Neural progenitor cell (in vitro differentiated cells): ENCODE results near the gene CDV3. TPM values are rescaled to one million over a fixed set of nuclear protein-coding genes. Genes with fewer than 3 reads are reported as not detected.

ENCODE experiments used
- DNase-seq: peaks from one replicate; pipeline ENCODE4 v3.0.0-alpha.2; 2016; ENCODE audit warnings: low spot score
- H2AFZ ChIP-seq: fragments of 200-600 bp; sonication (generic); replicated peaks from 2 replicates; pipeline ENCODE4 v1.6.1; 2016; ENCODE audit warnings: antibody characterized with exemption
- H3F3A ChIP-seq: fragments of 200-600 bp; sonication (generic); 2 replicates; pipeline ENCODE4 v1.6.1; 2016; ENCODE audit warnings: antibody characterized with exemption, low read depth
- H3K27ac ChIP-seq: fragments of 200-600 bp; sonication (generic); 2 replicates; pipeline ENCODE4 v1.5.1; 2016; ENCODE audit warnings: mild to moderate bottlenecking
- H3K27me3 ChIP-seq: fragments of 200-600 bp; sonication (generic); 2 replicates; pipeline ENCODE4 v1.6.1; 2016; ENCODE audit warnings: mild to moderate bottlenecking, moderate library complexity
- H3K36me3 ChIP-seq: fragments of 200-600 bp; sonication (generic); 2 replicates; pipeline ENCODE4 v1.5.1; 2016
- H3K4me1 ChIP-seq: fragments of 200-600 bp; sonication (generic); 2 replicates; pipeline ENCODE4 v1.6.1; 2016; ENCODE audit warnings: mixed run types
- H3K4me2 ChIP-seq: fragments of 200-600 bp; sonication (generic); 2 replicates; pipeline ENCODE4 v1.6.1; 2016
- H3K4me3 ChIP-seq: fragments of 200-600 bp; sonication (generic); 2 replicates; pipeline ENCODE4 v1.5.1; 2016
- H3K79me2 ChIP-seq: fragments of 200-600 bp; sonication (generic); 2 replicates; pipeline ENCODE4 v1.6.1; 2016; ENCODE audit warnings: low read depth
- H3K9ac ChIP-seq: fragments of 200-600 bp; sonication (generic); 2 replicates; pipeline ENCODE4 v1.6.1; 2016
- H3K9me3 ChIP-seq: fragments of 200-600 bp; sonication (generic); 2 replicates; pipeline ENCODE4 v1.5.1; 2016; ENCODE audit warnings: low read depth
- H4K20me1 ChIP-seq: fragments of 200-600 bp; sonication (generic); 2 replicates; pipeline ENCODE4 v1.6.1; 2016; ENCODE audit warnings: low read depth
- H3K27ac Mint-ChIP-seq: 3 replicates; pipeline ENCODE4 v1.8.0; 2021; ENCODE audit warnings: mixed read lengths
- H3K27me3 Mint-ChIP-seq: 2 replicates; pipeline ENCODE4 v1.8.0; 2022; ENCODE audit warnings: low read depth, mild to moderate bottlenecking, inconsistent platforms, moderate library complexity, mixed read lengths; ENCODE audit not compliant: insufficient read depth
- H3K36me3 Mint-ChIP-seq: 3 replicates; pipeline ENCODE4 v1.8.0; 2021; ENCODE audit warnings: mixed read lengths
- H3K4me1 Mint-ChIP-seq: 3 replicates; pipeline ENCODE4 v1.8.0; 2021; ENCODE audit warnings: mixed read lengths
- H3K4me3 Mint-ChIP-seq: 3 replicates; pipeline ENCODE4 v1.8.0; 2021; ENCODE audit warnings: mild to moderate bottlenecking, moderate library complexity, mixed read lengths
- H3K9me3 Mint-ChIP-seq: 3 replicates; pipeline ENCODE4 v1.8.0; 2020; ENCODE audit warnings: mixed read lengths
- EZH2 ChIP-seq: fragments of 200-600 bp; sonication (generic); IDR thresholded peaks from 2 replicates; pipeline ENCODE4 v1.6.1; 2017; ENCODE audit warnings: antibody characterized with exemption, mild to moderate bottlenecking, moderate library complexity
- EZH2phosphoT487 ChIP-seq: fragments of 200-600 bp; sonication (generic); IDR thresholded peaks from 2 replicates; pipeline ENCODE4 v1.6.1; 2017; ENCODE audit warnings: antibody characterized with exemption
- total RNA-seq: library from RNA; depleted of rRNA; stranded (reverse); fragments of >200 nt; gene quantifications from 2 replicates; pipeline ENCODE4 v1.2.3, GENCODE V29; 2015; ENCODE audit warnings: low replicate concordance
- TF ChIP-seq, protein P1 (sequence below): fragments of 200-600 bp; sonication (generic); IDR thresholded peaks from 2 replicates; pipeline ENCODE4 v1.5.1; 2017; ENCODE audit warnings: antibody characterized with exemption, mild to moderate bottlenecking

Gene CDV3
- total RNA-seq, 1 donor from 2014 or later, result 272 TPM

DNA sequence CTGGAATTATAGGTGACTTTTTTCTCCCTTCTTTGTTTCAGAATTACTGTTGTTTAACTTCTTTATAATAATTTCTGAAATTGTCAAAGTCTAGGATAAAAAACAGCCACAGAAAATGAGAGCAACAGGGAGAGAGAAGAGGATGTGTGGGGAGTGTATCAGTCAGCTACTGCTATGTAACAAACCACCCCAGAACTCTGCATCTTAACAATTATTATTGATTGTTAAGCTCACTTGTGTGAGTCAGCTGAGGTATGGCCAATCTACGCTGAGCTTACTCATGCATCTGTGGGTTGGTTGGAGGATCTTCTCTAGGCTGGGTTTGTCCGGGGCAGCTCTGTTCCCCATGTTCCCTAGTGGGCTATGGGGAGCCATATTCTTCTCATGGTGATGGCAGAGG is 43.7 kb upstream of the CDV3 start:
- no peak overlapping the region for H3K27ac Mint-ChIP-seq
- H3K9me3 Mint-ChIP-seq, result peaks cover 6% of the 10 kb centered on the region
- no peak for TF ChIP-seq EZH2phosphoT487
- TF ChIP-seq, protein P1, sequence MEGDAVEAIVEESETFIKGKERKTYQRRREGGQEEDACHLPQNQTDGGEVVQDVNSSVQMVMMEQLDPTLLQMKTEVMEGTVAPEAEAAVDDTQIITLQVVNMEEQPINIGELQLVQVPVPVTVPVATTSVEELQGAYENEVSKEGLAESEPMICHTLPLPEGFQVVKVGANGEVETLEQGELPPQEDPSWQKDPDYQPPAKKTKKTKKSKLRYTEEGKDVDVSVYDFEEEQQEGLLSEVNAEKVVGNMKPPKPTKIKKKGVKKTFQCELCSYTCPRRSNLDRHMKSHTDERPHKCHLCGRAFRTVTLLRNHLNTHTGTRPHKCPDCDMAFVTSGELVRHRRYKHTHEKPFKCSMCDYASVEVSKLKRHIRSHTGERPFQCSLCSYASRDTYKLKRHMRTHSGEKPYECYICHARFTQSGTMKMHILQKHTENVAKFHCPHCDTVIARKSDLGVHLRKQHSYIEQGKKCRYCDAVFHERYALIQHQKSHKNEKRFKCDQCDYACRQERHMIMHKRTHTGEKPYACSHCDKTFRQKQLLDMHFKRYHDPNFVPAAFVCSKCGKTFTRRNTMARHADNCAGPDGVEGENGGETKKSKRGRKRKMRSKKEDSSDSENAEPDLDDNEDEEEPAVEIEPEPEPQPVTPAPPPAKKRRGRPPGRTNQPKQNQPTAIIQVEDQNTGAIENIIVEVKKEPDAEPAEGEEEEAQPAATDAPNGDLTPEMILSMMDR, result no peak
- TF ChIP-seq EZH2, result no peak
- no peaks in the 10 kb centered on the region for H3K9me3 ChIP-seq
- H3K36me3 Mint-ChIP-seq, result no peaks in the 10 kb centered on the region
- peaks cover 4% of the 10 kb centered on the region for H3K27me3 Mint-ChIP-seq
- H3F3A ChIP-seq, result no peaks in the 10 kb centered on the region
- H3K27ac ChIP-seq, result no peak overlapping the region
- H3K4me1 ChIP-seq, result no peaks in the 10 kb centered on the region
- H3K4me3 Mint-ChIP-seq, result no peak overlapping the region
- no peak overlapping the region for H3K4me3 ChIP-seq
- H3K9ac ChIP-seq, result no peak overlapping the region
- no peak for DNase-seq
- no peaks in the 10 kb centered on the region for H3K27me3 ChIP-seq
- H3K36me3 ChIP-seq, result no peaks in the 10 kb centered on the region
- no peaks in the 10 kb centered on the region for H4K20me1 ChIP-seq
- no peak overlapping the region for H2AFZ ChIP-seq
- peaks cover 8% of the 10 kb centered on the region for H3K4me1 Mint-ChIP-seq
- H3K79me2 ChIP-seq, result no peaks in the 10 kb centered on the region
- H3K4me2 ChIP-seq, result no peak overlapping the region

- Histone ChIP-seq H3K4me2 (no peak overlapping the region), H3K36me3 (no peaks in the 10 kb centered on the region), H4K20me1 (no peaks in the 10 kb centered on the region), H3K79me2 (no peaks in the 10 kb centered on the region), H3K4me1 (no peaks in the 10 kb centered on the region), H3K9ac (no peak overlapping the region), H3K27ac (no peak overlapping the region), H3K4me3 (no peak overlapping the region), H3K27me3 (no peaks in the 10 kb centered on the region), H2AFZ (no peak overlapping the region), H3F3A (no peaks in the 10 kb centered on the region), H3K9me3 (no peaks in the 10 kb centered on the region)
- DNase-seq, result no peak
- Mint-ChIP-seq H3K27me3 (peaks cover 4% of the 10 kb centered on the region), H3K4me3 (no peak overlapping the region), H3K36me3 (no peaks in the 10 kb centered on the region), H3K27ac (no peak overlapping the region), H3K4me1 (peaks cover 7% of the 10 kb centered on the region), H3K9me3 (peaks cover 6% of the 10 kb centered on the region)
- TF ChIP-seq, protein P1, result no peak
- TF ChIP-seq EZH2 (no peak), EZH2phosphoT487 (no peak)
These were observed 41.5 kb upstream of the CDV3 start for GRCh38 chr3:133531981-133532380.

- no peak overlapping the region for H2AFZ ChIP-seq
- H3K4me2 ChIP-seq, result no peak overlapping the region
- H3K4me1 ChIP-seq, result no peaks in the 10 kb centered on the region
- no peaks in the 10 kb centered on the region for H3K36me3 ChIP-seq
- no peaks in the 10 kb centered on the region for H3F3A ChIP-seq
- H3K4me3 Mint-ChIP-seq, result no peak overlapping the region
- no peaks in the 10 kb centered on the region for H3K9me3 ChIP-seq
- no peak overlapping the region for H3K27ac Mint-ChIP-seq
- no peak overlapping the region for H3K9ac ChIP-seq
- H3K9me3 Mint-ChIP-seq, result peaks cover 6% of the 10 kb centered on the region
- no peak for DNase-seq
- TF ChIP-seq, protein P1, result no peak
- no peaks in the 10 kb centered on the region for H3K79me2 ChIP-seq
- H3K27ac ChIP-seq, result no peak overlapping the region
- no peaks in the 10 kb centered on the region for H4K20me1 ChIP-seq
- H3K4me3 ChIP-seq, result no peak overlapping the region
- no peaks in the 10 kb centered on the region for H3K27me3 ChIP-seq
- no peaks in the 10 kb centered on the region for H3K4me1 Mint-ChIP-seq
- no peaks in the 10 kb centered on the region for H3K36me3 Mint-ChIP-seq
- H3K27me3 Mint-ChIP-seq, result peaks cover 4% of the 10 kb centered on the region
These were observed 40.5 kb upstream of the CDV3 start for GRCh38 chr3:133532951-133533350.
